Prostate gland (tissue), 2 donors: ENCODE measurements around the gene TP53I13.

Experiments
- POLR2A ChIP-seq: fragments of 450-650 bp; IDR thresholded peaks from one replicate; pipeline ENCODE4 v1.6.1; 2016; ENCODE audit warnings: antibody characterized with exemption, mild to moderate bottlenecking
- POLR2AphosphoS5 ChIP-seq: sonication (generic); formaldehyde crosslinking; IDR thresholded peaks from one replicate; pipeline ENCODE4 v1.6.1; 2017; ENCODE audit warnings: antibody characterized with exemption
- TF ChIP-seq, protein P1 (sequence below), 4 experiments: fragments of 200-600 bp in 2 of 4; fragments of 450-650 bp in 2 of 4; sonication (generic) in 2 of 4; IDR thresholded peaks; 1 replicate in 3 of 4; 2 replicates in 1 of 4; pipeline ENCODE4 v1.5.1; 2016 to 2019; ENCODE audit warnings: antibody characterized with exemption in 4 of 4, mild to moderate bottlenecking in 2 of 4, moderate library complexity in 2 of 4

DNA sequence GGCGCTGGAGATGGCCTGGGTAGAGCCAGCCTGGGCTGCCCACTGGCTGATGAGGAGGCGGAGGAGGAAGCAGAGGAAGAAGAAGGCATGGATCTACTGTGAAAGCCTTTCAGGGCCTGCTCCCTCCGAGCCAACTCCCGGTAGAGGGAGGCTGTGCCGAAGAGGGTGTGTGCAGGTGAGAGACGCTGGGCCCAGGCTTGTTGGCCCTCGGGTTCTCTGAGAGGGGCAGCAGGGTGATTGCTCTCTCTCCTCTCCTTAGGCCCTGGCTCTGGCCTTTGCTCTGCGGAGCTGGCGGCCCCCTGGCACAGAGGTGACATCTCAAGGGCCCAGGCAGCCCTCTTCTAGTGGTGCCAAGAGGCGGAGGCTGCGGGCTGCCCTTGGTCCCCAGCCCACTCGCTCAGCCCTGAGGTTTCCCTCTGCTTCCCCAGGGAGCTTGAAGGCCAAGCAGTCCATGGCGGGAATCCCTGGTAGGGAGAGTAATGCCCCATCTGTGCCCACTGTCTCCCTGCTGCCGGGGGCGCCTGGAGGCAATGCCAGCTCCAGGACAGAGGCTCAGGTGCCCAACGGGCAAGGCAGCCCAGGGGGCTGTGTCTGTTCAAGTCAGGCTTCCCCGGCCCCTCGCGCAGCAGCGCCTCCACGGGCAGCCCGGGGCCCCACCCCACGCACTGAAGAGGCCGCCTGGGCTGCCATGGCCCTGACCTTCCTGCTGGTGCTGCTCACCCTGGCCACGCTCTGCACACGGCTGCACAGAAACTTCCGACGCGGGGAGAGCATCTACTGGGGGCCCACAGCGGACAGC is 3.6 kb downstream of the TP53I13 start:
- TF ChIP-seq, protein P1, sequence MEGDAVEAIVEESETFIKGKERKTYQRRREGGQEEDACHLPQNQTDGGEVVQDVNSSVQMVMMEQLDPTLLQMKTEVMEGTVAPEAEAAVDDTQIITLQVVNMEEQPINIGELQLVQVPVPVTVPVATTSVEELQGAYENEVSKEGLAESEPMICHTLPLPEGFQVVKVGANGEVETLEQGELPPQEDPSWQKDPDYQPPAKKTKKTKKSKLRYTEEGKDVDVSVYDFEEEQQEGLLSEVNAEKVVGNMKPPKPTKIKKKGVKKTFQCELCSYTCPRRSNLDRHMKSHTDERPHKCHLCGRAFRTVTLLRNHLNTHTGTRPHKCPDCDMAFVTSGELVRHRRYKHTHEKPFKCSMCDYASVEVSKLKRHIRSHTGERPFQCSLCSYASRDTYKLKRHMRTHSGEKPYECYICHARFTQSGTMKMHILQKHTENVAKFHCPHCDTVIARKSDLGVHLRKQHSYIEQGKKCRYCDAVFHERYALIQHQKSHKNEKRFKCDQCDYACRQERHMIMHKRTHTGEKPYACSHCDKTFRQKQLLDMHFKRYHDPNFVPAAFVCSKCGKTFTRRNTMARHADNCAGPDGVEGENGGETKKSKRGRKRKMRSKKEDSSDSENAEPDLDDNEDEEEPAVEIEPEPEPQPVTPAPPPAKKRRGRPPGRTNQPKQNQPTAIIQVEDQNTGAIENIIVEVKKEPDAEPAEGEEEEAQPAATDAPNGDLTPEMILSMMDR (IDR thresholded peaks at IDR 0.05): no peak
- TF ChIP-seq POLR2AphosphoS5 (no peak), POLR2A (no peak)
